ENCODE data around the gene PFN4.
"Not testable (repeated sequence)": the region's sequence is repeated elsewhere in the genome, so short reads cannot be mapped to it uniquely, and the experiment has no call there.

Gene PFN4

GRCh38 chr2:24104906-24105305, 18.2 kb downstream of the PFN4 start:
- Histone ChIP-seq H3K36me3 (peaks cover 20% of the 10 kb centered on the region), H3K27me3 (no peaks in the 10 kb centered on the region), H3K4me1 (ENCODE audit: control insufficient read depth in 1 of 2, insufficient read depth in 1 of 2, low read depth in 1 of 2, low read length in 1 of 2) (no peaks in the 10 kb centered on the region), H3K9me3 (no peaks in the 10 kb centered on the region), H3K27ac (no peak overlapping the region), H3K4me3 (ENCODE audit: low read depth in 1 of 2, low read length in 1 of 2) (no peak overlapping the region)
- TF ChIP-seq, protein P1, sequence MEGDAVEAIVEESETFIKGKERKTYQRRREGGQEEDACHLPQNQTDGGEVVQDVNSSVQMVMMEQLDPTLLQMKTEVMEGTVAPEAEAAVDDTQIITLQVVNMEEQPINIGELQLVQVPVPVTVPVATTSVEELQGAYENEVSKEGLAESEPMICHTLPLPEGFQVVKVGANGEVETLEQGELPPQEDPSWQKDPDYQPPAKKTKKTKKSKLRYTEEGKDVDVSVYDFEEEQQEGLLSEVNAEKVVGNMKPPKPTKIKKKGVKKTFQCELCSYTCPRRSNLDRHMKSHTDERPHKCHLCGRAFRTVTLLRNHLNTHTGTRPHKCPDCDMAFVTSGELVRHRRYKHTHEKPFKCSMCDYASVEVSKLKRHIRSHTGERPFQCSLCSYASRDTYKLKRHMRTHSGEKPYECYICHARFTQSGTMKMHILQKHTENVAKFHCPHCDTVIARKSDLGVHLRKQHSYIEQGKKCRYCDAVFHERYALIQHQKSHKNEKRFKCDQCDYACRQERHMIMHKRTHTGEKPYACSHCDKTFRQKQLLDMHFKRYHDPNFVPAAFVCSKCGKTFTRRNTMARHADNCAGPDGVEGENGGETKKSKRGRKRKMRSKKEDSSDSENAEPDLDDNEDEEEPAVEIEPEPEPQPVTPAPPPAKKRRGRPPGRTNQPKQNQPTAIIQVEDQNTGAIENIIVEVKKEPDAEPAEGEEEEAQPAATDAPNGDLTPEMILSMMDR (IDR thresholded peaks at IDR 0.05) = no peak

DNA sequence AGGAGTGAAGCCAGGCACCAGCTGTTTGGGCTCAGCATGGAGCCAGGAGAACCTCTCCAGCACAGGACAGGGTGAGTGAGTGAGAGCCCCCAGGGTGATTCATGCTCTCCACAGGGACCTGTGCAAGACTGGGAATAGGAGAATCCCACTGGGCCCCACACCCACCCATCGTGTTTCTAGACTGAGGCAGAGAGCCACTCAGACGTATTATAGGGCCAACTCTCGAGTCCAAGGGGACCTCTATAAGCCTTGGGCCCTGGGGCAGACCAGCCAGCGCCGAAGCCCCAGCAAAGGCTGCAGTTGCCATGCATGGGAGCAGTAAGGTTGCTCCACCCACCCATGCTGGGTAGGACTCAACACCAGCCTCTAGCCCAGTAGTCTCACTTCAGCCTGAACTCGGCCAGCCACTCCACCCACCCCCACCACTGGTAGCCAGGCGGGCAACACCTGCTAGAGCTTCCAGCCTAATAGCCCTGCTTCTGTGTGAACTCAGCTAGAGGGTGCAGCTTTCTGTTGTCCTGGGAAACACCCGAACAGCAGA, 19.0 kb downstream of the PFN4 start:
- Histone ChIP-seq H3K4me3 (ENCODE audit: low read depth in 1 of 2, low read length in 1 of 2) (no peak overlapping the region), H3K27me3 (no peaks in the 10 kb centered on the region), H3K9me3 (no peaks in the 10 kb centered on the region), H3K27ac (no peak overlapping the region), H3K36me3 (peaks cover 20% of the 10 kb centered on the region), H3K4me1 (ENCODE audit: control insufficient read depth in 1 of 2, insufficient read depth in 1 of 2, low read depth in 1 of 2, low read length in 1 of 2) (no peaks in the 10 kb centered on the region)
- TF ChIP-seq, protein P1 (IDR thresholded peaks at IDR 0.05) = no peak

DNA sequence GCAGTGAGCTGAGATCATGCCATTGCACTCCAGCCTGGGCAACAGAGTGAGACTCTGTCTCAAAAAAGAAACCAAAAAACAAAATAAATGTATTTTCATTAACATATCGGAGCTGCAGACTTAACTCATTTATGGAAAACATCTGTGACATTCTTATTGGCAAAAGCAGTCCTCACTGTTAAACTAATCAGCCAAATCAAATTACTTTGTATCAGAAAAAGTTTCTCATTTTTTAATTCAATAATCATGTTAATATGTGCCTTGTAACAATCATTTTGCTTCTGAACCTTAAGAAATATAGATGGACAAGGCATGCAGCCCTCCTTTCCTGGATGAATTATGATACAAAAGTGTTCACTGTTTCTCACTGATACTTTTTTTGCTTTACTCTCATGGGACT, 20.5 kb downstream of the PFN4 start:
- no peaks in the 10 kb centered on the region for H3K9me3 ChIP-seq
- H3K27me3 ChIP-seq = no peaks in the 10 kb centered on the region
- H3K36me3 ChIP-seq = peaks cover 20% of the 10 kb centered on the region
- TF ChIP-seq, protein P1 (IDR thresholded peaks at IDR 0.05) = no peak
- no peak overlapping the region for H3K4me3 ChIP-seq (ENCODE audit: low read depth in 1 of 2, low read length in 1 of 2)
- H3K27ac ChIP-seq = no peak overlapping the region
- H3K4me1 ChIP-seq (ENCODE audit: control insufficient read depth in 1 of 2, insufficient read depth in 1 of 2, low read depth in 1 of 2, low read length in 1 of 2) = no peaks in the 10 kb centered on the region

GRCh38 chr2:24101992-24102391, 21.1 kb downstream of the PFN4 start:
- TF ChIP-seq, protein P1 (IDR thresholded peaks at IDR 0.05) = no peak
- Histone ChIP-seq H3K27ac (no peak overlapping the region), H3K4me1 (ENCODE audit: control insufficient read depth in 1 of 2, insufficient read depth in 1 of 2, low read depth in 1 of 2, low read length in 1 of 2) (no peaks in the 10 kb centered on the region), H3K9me3 (no peaks in the 10 kb centered on the region), H3K4me3 (ENCODE audit: low read depth in 1 of 2, low read length in 1 of 2) (no peak overlapping the region), H3K36me3 (peaks cover 20% of the 10 kb centered on the region), H3K27me3 (no peaks in the 10 kb centered on the region)

- H3K9me3 ChIP-seq; H3K4me3 ChIP-seq (ENCODE audit: low read depth in 1 of 2, low read length in 1 of 2); H3K4me1 ChIP-seq (ENCODE audit: control insufficient read depth in 1 of 2, insufficient read depth in 1 of 2, low read depth in 1 of 2, low read length in 1 of 2); H3K27ac ChIP-seq; H3K27me3 ChIP-seq: not testable (repeated sequence)
- H3K36me3 ChIP-seq = peaks cover 28% of the 10 kb centered on the region
These were observed 22.4 kb downstream of the PFN4 start for GRCh38 chr2:24100732-24101131.

DNA sequence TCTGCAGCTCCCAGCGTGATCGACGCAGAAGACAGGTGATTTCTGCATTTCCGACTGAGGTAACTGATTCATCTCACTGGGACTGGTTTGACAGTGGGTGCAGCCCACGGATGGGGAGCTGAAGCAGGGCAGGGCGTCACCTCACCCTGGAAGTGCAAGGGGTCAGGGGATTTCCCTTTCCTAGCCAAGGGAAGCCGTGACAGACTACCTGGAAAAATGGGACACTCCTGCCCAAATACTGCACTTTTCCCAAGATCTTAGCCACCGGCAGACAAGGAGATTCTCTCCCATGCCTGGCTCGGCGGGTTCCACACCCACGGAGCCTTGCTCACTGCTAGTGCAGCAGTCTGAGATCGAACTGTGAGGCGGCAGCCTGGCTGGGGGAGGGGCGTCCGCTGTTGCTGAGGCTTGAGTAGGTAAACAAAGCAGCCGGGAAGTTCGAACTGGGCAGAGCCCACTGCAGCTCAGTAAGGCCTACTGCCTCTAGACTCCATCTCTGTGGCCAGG, 27.9 kb downstream of the PFN4 start:
- H3K4me1 ChIP-seq (ENCODE audit: control insufficient read depth in 1 of 2, insufficient read depth in 1 of 2, low read depth in 1 of 2, low read length in 1 of 2); H3K4me3 ChIP-seq (ENCODE audit: low read depth in 1 of 2, low read length in 1 of 2); H3K27me3 ChIP-seq; H3K27ac ChIP-seq; H3K9me3 ChIP-seq: not testable (repeated sequence)
- peaks cover 23% of the 10 kb centered on the region for H3K36me3 ChIP-seq

DNA sequence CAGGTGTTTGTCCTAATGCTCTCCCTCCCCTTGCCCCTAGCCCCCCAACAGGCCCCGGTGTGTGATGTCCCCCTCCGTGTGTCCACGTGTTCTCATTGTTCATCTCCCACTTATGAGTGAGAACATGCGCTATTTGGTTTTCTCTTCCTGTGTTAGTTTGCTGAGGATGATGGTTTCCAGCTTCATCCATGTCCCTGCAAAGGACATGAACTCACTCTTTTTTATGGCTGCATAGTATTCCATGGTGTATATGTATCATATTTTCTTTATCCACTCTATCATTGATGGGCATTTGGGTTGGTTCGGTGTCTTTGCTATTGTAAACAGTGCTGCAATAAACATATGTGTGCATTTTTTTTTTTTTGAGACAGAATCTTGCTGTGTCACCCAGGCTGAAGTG, 29.9 kb downstream of the PFN4 start:
- H3K9me3 ChIP-seq; H3K4me3 ChIP-seq (ENCODE audit: low read depth in 1 of 2, low read length in 1 of 2); H3K27ac ChIP-seq; H3K27me3 ChIP-seq: not testable (repeated sequence)
- H3K4me1 ChIP-seq (ENCODE audit: control insufficient read depth in 1 of 2, insufficient read depth in 1 of 2, low read depth in 1 of 2, low read length in 1 of 2) = peaks cover 10 to 11% of the 10 kb centered on the region in 2 experiments
- peaks cover 31% of the 10 kb centered on the region for H3K36me3 ChIP-seq
